Measurements from ENCODE around the gene CD7. TPM values are rescaled to one million over a fixed set of nuclear protein-coding genes. Genes with fewer than 3 reads are reported as not detected.
A peak's percentile ranks its signal among the peaks of the same experiment; 100 is the strongest.

Gene CD7
- total and polyA plus RNA-seq, 3 experiments from 2014 or later: 186 to 193 (median 190) TPM

DNA sequence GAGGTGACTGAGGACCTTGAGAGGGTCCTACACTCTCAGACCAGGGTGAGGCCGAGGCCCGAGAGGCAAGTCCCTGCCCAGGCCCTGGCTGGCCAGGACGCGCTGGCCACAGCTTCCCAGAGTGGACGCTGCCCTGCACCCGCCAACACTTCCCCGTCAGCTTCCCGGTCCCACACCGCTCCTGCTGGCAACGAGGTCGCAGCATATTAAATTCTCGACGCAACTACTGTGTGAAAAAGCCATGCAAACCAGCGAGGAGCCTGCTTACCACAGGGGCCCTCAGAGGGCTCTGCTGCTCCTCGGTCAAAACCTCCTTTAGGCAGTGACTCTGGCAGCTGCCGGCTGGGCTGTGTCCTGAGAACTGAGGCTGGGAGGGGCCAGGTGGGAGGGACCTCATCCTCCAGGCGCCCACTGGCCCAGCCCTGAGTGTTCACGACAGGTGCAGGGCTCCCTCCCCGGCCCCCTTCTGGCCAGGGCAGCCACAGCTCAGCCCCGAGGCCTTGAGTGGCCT lies 39.5 kb upstream of the CD7 start:
- H3K36me3 ChIP-seq (ENCODE audit: insufficient read depth, low read length): no peaks in the 10 kb centered on the region
- H3K4me3 ChIP-seq (ENCODE audit: low read length): no peak overlapping the region
- no peak overlapping the region for H3K27ac ChIP-seq (ENCODE audit: low read depth, low read length)
- no peaks in the 10 kb centered on the region for H3K9me3 ChIP-seq (ENCODE audit: low read length)
- no peaks in the 10 kb centered on the region for H3K27me3 ChIP-seq (ENCODE audit: insufficient read depth, low read length, poor library complexity, severe bottlenecking)
- H3K9me3 Mint-ChIP-seq: no peaks in the 10 kb centered on the region
- ChIA-PET POLR2A (no interaction called here), CTCF (interaction anchor here (1.1 kb wide), 1 partner anchor 204 kb away, joined by 3 read pairs; no protein-coding TSS in a partner anchor)
- H3K4me1 ChIP-seq (ENCODE audit: insufficient read depth, low read length): no peaks in the 10 kb centered on the region
- no peaks in the 10 kb centered on the region for H3K36me3 Mint-ChIP-seq
- H3K4me3 Mint-ChIP-seq: no peak overlapping the region
- peak overlapping the region in 1 of 8 donors; percentile 86 for H3K27ac Mint-ChIP-seq
- H3K27me3 Mint-ChIP-seq: peaks cover 9 to 17% of the 10 kb centered on the region in 2 donors
- DNase-seq: no peak
- H3K4me1 Mint-ChIP-seq: peaks cover 2 to 7% (median 7%) of the 10 kb centered on the region in 3 donors

- H3K27ac ChIP-seq (ENCODE audit: low read depth, low read length): no peak overlapping the region
- no peaks in the 10 kb centered on the region for H3K36me3 Mint-ChIP-seq
- CTCF ChIA-PET: interaction anchor here (1.1 kb wide), 1 partner anchor 205 kb away, joined by 3 read pairs; no protein-coding TSS in a partner anchor
Observed at GRCh38 chr17:82355770-82356427, 38.5 kb upstream of the CD7 start.

GRCh38 chr17:82354804-82355308 lies 37.4 kb upstream of the CD7 start:
- no peak for DNase-seq
- H3K27ac ChIP-seq (ENCODE audit: low read depth, low read length): no peak overlapping the region
- POLR2A ChIA-PET: no interaction called here
- H3K36me3 Mint-ChIP-seq: no peaks in the 10 kb centered on the region
- no peak overlapping the region for H3K4me3 ChIP-seq (ENCODE audit: low read length)
- H3K27me3 Mint-ChIP-seq: peaks cover 14 to 17% of the 10 kb centered on the region in 2 donors
- H3K9me3 Mint-ChIP-seq: no peaks in the 10 kb centered on the region
- H3K4me3 Mint-ChIP-seq: no peak overlapping the region
- no peaks in the 10 kb centered on the region for H3K9me3 ChIP-seq (ENCODE audit: low read length)
- H3K4me1 ChIP-seq (ENCODE audit: insufficient read depth, low read length): no peaks in the 10 kb centered on the region
- peaks cover 2 to 7% (median 7%) of the 10 kb centered on the region in 3 donors for H3K4me1 Mint-ChIP-seq
- CTCF ChIA-PET: no interaction called here
- no peaks in the 10 kb centered on the region for H3K27me3 ChIP-seq (ENCODE audit: insufficient read depth, low read length, poor library complexity, severe bottlenecking)
- H3K27ac Mint-ChIP-seq: no peak overlapping the region
- H3K36me3 ChIP-seq (ENCODE audit: insufficient read depth, low read length): no peaks in the 10 kb centered on the region

More at GRCh38 chr17:82355770-82356427, 38.5 kb upstream of the CD7 start:
- Mint-ChIP-seq H3K27me3 (peaks cover 13 to 17% of the 10 kb centered on the region in 2 donors), H3K27ac (no peak overlapping the region), H3K9me3 (no peaks in the 10 kb centered on the region), H3K4me3 (no peak overlapping the region), H3K4me1 (peaks cover 2 to 7% (median 7%) of the 10 kb centered on the region in 3 donors)
- no peaks in the 10 kb centered on the region for H3K9me3 ChIP-seq (ENCODE audit: low read length)
- H3K4me1 ChIP-seq (ENCODE audit: insufficient read depth, low read length): no peaks in the 10 kb centered on the region
- H3K36me3 ChIP-seq (ENCODE audit: insufficient read depth, low read length): no peaks in the 10 kb centered on the region
- POLR2A ChIA-PET: no interaction called here
- no peaks in the 10 kb centered on the region for H3K27me3 ChIP-seq (ENCODE audit: insufficient read depth, low read length, poor library complexity, severe bottlenecking)
- no peak overlapping the region for H3K4me3 ChIP-seq (ENCODE audit: low read length)
- DNase-seq: no peak

DNA sequence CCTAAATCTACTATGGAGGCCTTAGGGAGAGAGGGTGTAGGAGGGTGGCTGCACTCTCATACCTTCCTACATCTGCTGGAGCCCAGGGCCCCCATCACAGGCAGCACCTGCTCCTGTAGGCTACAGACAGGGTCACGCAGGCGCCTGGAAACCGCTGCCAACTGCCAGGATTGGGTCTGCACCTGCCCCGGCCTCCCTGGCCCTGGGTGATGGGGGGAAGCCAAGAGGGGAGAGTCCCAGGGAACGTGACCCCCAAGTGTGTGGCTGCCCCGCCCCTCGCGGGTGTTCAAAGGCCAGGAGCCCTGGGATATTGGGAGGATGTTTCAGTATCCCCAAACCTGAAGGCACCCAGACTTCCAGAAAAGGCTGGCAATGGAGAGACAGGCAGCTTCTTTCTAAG lies 36.1 kb upstream of the CD7 start:
- H3K9me3 ChIP-seq (ENCODE audit: low read length): no peaks in the 10 kb centered on the region
- Mint-ChIP-seq H3K27ac (no peak overlapping the region), H3K4me1 (peaks cover 0 to 6% (median 3%) of the 10 kb centered on the region in 3 donors), H3K36me3 (no peaks in the 10 kb centered on the region), H3K4me3 (no peak overlapping the region), H3K9me3 (no peaks in the 10 kb centered on the region), H3K27me3 (peaks cover 16 to 23% of the 10 kb centered on the region in 2 donors)
- no peak overlapping the region for H3K4me3 ChIP-seq (ENCODE audit: low read length)
- no peaks in the 10 kb centered on the region for H3K4me1 ChIP-seq (ENCODE audit: insufficient read depth, low read length)
- no peak for DNase-seq
- POLR2A ChIA-PET: no interaction called here
- no peak overlapping the region for H3K27ac ChIP-seq (ENCODE audit: low read depth, low read length)
- CTCF ChIA-PET: interaction anchor here (1.4 kb wide), 1 partner anchor 60 kb away, joined by 5 read pairs; no protein-coding TSS in a partner anchor
- H3K36me3 ChIP-seq (ENCODE audit: insufficient read depth, low read length): no peaks in the 10 kb centered on the region
- H3K27me3 ChIP-seq (ENCODE audit: insufficient read depth, low read length, poor library complexity, severe bottlenecking): no peaks in the 10 kb centered on the region

DNA sequence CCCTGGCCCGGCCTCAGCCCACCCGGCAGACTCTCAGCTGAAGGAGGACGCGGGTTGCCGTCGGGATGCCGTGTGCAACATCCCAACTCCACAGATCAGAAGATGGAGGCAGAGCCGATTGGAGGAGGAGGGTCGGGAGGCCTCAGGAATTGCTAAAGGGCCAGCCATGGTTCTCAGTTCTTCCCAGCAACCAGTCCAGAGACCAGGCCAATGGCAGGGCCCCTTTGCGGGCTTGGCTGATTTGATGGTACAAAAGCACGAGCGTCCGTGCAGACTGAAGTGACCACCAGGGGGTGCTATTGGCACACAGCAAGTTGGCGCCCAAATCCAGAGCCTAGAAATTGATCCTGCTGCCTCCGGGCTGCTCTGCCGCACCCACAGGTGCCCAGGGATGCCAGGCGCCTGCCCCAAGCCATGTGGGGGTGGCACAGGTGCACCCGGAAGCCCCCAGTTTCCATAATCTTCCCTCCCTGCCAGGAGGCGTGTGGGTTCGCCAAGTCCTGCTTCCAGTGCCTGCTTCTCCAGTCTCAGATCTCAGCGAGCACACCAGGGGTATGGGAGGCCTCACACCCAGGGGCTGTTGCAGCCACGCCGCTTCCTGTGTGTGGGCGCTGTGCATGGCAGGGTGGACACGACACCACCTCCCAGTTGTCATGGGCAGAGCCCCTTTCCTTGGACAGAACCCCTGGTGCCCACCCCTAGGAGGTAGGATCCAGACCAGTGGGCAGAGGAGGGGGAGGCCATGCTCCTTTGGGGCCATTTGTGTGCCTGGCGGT lies 34.5 kb upstream of the CD7 start:
- Histone ChIP-seq H3K36me3 (ENCODE audit: insufficient read depth, low read length) (no peaks in the 10 kb centered on the region), H3K4me3 (ENCODE audit: low read length) (no peak overlapping the region), H3K27ac (ENCODE audit: low read depth, low read length) (no peak overlapping the region), H3K9me3 (ENCODE audit: low read length) (no peaks in the 10 kb centered on the region), H3K27me3 (ENCODE audit: insufficient read depth, low read length, poor library complexity, severe bottlenecking) (no peaks in the 10 kb centered on the region), H3K4me1 (ENCODE audit: insufficient read depth, low read length) (no peaks in the 10 kb centered on the region)
- peak overlapping the region in 1 of 8 donors; percentile 19 for H3K27ac Mint-ChIP-seq
- peaks cover 0 to 3% (median under 1%) of the 10 kb centered on the region in 3 donors for H3K4me1 Mint-ChIP-seq
- H3K36me3 Mint-ChIP-seq: no peaks in the 10 kb centered on the region
- no peaks in the 10 kb centered on the region for H3K9me3 Mint-ChIP-seq
- DNase-seq: peak; percentile 72 to 83 (median 74)
- H3K4me3 Mint-ChIP-seq: no peak overlapping the region
- CTCF ChIA-PET: interaction anchor here (0.8 to 1.4 kb wide), 11 partner anchors 9 to 203 kb away, joined by 3 to 7 read pairs (median 4); no protein-coding TSS in a partner anchor
- peaks cover 13 to 25% of the 10 kb centered on the region in 2 donors for H3K27me3 Mint-ChIP-seq
- POLR2A ChIA-PET: no interaction called here

GRCh38 chr17:82351254-82351712 lies 33.9 kb upstream of the CD7 start:
- no peak overlapping the region for H3K27ac ChIP-seq (ENCODE audit: low read depth, low read length)
- H3K4me1 ChIP-seq (ENCODE audit: insufficient read depth, low read length): peaks cover 4% of the 10 kb centered on the region

DNA sequence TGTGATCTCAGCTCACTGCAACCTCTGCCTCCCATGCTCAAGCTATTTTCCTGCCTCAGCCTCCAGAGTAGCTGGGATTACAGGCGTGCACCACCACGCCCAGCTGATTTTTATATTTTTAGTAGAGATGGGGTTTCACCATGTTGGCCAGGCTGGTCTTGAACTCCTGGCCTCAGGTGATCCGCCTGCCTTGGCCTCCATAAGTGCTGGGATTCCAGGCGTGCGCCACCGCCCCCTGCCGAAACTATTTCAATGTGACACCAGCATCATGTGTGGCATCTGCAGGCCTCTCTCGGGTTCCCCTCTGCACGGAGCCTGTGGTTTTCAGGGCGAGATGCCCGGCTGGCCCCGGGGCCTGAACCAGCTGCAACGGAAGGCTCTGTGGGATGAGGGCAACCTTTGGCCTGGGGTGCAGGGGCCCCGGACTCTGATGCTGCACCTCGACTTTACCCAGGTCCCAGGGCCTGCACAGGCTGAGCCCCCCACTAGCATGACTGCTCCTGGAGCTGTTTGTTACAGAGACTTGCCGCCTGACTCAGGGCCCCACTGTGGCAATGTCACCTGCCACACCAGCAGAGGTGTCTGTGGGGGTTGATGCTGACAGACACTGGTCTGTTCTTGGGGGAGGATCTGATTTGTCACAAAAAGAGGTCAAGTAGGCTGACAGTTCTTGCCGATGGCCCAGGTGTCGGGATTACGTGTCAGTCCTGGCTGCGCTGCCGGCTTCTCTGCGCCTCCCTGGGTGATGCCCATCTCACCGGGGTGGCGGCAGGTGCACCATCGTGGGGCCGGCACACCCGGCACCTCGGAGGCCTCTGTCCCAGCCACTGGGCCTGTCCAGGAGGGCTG lies 33.0 kb upstream of the CD7 start:
- CTCF ChIA-PET: interaction anchor here (1.0 to 1.4 kb wide), 8 partner anchors 8 to 205 kb away, joined by 3 to 7 read pairs (median 4); no protein-coding TSS in a partner anchor

More at GRCh38 chr17:82351254-82351712, 33.9 kb upstream of the CD7 start:
- H3K9me3 ChIP-seq (ENCODE audit: low read length): no peaks in the 10 kb centered on the region
- POLR2A ChIA-PET: no interaction called here
- no peaks in the 10 kb centered on the region for H3K36me3 ChIP-seq (ENCODE audit: insufficient read depth, low read length)
- H3K27me3 ChIP-seq (ENCODE audit: insufficient read depth, low read length, poor library complexity, severe bottlenecking): no peaks in the 10 kb centered on the region
- Mint-ChIP-seq H3K9me3 (no peaks in the 10 kb centered on the region), H3K4me3 (no peak overlapping the region), H3K4me1 (peaks cover 3 to 6% (median 3%) of the 10 kb centered on the region in 3 donors), H3K27ac (peak overlapping the region in 2 of 8 donors; percentile 63 to 70), H3K27me3 (peaks cover 11 to 29% of the 10 kb centered on the region in 2 donors), H3K36me3 (no peaks in the 10 kb centered on the region)
- no peak overlapping the region for H3K4me3 ChIP-seq (ENCODE audit: low read length)
- CTCF ChIA-PET: interaction anchor here (1.0 to 1.4 kb wide), 5 partner anchors 8 to 204 kb away, joined by 4 to 7 read pairs (median 4); no protein-coding TSS in a partner anchor
- DNase-seq: no peak

More for the DNA sequence above, 33.0 kb upstream of the CD7 start:
- Histone ChIP-seq H3K9me3 (ENCODE audit: low read length) (no peaks in the 10 kb centered on the region), H3K27ac (ENCODE audit: low read depth, low read length) (no peak overlapping the region), H3K27me3 (ENCODE audit: insufficient read depth, low read length, poor library complexity, severe bottlenecking) (no peaks in the 10 kb centered on the region), H3K4me1 (ENCODE audit: insufficient read depth, low read length) (peaks cover 4% of the 10 kb centered on the region), H3K4me3 (ENCODE audit: low read length) (no peak overlapping the region), H3K36me3 (ENCODE audit: insufficient read depth, low read length) (no peaks in the 10 kb centered on the region)
- no peaks in the 10 kb centered on the region for H3K9me3 Mint-ChIP-seq
- no peak overlapping the region for H3K4me3 Mint-ChIP-seq
- H3K36me3 Mint-ChIP-seq: no peaks in the 10 kb centered on the region
- DNase-seq: no peak
- peaks cover 11 to 25% of the 10 kb centered on the region in 2 donors for H3K27me3 Mint-ChIP-seq
- peak overlapping the region in 2 of 8 donors; percentile 26 to 57 for H3K27ac Mint-ChIP-seq
- POLR2A ChIA-PET: interaction anchor here (0.6 kb wide), 1 partner anchor 17 kb away, joined by 3 read pairs; the partner anchor contains the start of gene SECTM1
- peaks cover 3 to 6% (median 3%) of the 10 kb centered on the region in 3 donors for H3K4me1 Mint-ChIP-seq
